NCI-H446 (cell line): ENCODE measurements around the gene ADCY4.
A peak's percentile ranks its signal among the peaks of the same experiment; 100 is the strongest.

Experiments used
- DNase-seq, 2 experiments: peaks; one replicate each; lab custom pipeline; 2025; lab: John Stamatoyannopoulos, UW

ADCY4 gene

DNA sequence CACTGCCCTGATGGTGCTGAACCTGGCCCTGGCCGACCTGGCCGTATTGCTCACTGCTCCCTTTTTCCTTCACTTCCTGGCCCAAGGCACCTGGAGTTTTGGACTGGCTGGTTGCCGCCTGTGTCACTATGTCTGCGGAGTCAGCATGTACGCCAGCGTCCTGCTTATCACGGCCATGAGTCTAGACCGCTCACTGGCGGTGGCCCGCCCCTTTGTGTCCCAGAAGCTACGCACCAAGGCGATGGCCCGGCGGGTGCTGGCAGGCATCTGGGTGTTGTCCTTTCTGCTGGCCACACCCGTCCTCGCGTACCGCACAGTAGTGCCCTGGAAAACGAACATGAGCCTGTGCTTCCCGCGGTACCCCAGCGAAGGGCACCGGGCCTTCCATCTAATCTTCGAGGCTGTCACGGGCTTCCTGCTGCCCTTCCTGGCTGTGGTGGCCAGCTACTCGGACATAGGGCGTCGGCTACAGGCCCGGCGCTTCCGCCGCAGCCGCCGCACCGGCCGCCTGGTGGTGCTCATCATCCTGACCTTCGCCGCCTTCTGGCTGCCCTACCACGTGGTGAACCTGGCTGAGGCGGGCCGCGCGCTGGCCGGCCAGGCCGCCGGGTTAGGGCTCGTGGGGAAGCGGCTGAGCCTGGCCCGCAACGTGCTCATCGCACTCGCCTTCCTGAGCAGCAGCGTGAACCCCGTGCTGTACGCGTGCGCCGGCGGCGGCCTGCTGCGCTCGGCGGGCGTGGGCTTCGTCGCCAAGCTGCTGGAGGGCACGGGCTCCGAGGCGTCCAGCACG is 18.9 kb downstream of the ADCY4 start:
- no peak for DNase-seq

DNA sequence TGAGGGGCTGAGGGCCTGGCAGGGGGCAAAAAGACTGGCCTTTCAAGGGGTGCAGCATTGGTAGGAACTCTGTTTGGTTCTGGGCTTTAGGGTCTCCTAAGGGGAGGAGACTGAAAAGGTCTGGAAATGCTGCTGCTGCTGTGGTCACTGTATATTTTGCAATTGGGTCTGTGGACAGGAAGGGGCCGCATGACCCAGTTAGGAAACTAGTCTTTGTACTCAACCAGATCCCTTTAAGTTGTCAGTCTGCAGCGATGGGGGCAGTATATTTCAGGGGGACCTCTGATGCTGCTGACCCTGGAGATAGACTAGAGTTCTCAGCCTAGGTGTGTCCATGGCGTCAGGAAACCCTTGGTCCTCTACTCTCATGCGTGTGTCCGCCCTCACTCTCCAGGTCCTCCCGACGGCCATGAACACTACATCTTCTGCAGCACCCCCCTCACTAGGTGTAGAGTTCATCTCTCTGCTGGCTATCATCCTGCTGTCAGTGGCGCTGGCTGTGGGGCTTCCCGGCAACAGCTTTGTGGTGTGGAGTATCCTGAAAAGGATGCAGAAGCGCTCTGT is 19.5 kb downstream of the ADCY4 start:
- DNase-seq: no peak

GRCh38 chr14:24314377-24315193 is 20.3 kb downstream of the ADCY4 start:
- no peak for DNase-seq

GRCh38 chr14:24313913-24314312 is 21.0 kb downstream of the ADCY4 start:
- DNase-seq: no peak

DNA sequence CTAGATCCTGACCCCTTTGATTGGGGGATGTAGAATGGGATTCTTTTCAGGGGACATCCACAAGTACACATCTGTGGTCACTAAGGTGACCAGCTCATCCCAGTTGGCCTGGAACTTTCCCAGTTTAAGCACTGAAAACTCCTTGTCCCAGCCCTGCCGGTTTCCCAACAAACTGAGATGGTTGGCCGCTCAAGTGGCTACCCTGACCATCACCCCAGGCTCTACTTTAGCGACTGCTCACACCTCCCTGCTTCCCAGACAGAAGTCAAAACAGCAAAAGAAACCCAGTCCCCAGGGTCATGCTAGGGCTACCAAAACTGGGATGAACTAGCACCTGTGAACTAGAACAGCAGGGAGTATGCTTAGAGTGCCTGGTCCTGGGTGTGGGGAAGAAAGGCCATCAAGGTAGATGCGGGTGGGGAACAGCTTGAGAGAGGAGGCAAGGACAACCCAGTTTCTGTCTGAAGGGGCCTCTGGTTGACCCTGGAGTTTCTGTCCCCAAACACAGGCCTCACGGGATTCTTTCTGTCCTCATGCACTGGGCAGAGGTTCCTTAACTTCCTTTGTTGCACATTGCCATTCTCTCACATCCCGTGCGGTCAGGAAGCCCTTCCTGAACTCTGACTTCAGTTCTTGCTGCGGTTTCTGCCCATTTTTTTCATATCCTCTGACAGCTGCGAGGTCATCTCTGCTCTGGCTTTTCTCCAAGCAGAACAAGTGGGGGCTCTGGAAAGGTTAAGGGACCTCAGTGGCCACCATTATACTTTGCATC is 21.9 kb downstream of the ADCY4 start:
- no peak for DNase-seq

DNA sequence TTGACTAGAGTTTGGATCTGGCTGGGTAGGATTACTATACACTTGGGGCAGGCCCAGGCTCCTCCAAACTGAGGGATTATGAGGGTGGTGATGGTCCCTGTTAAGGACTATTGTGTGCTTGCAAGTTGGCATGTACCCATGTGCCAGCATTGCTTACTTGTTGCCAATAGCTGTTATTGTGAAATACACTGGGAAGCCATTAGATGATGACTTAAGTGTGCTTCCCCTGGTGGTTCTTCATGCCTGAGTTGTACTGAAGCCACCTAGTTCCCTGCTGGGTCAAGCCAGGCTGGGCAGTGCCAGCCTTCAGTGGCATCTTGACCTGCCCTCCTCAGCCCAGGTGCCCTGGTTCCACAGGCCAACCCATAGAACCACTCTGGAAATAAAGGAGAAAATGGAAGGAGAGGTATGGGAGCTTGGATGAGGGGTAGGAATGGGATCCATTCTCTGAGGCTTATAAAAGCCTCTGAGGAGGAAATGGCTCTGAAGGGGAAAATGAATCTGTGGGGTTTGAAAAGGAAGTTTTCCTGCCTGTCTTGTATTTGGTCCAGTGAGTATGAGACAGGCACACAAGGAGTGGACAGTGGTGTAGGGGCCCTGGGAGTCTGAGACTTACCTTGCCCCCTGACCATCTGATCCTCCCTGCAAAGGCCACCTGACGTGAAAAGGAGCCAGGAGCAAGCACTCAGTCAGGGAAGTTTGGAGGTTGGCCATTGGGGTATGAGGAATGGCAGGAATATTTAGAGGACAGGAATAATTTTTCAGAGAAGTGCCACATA is 22.8 kb downstream of the ADCY4 start:
- no peak for DNase-seq

DNA sequence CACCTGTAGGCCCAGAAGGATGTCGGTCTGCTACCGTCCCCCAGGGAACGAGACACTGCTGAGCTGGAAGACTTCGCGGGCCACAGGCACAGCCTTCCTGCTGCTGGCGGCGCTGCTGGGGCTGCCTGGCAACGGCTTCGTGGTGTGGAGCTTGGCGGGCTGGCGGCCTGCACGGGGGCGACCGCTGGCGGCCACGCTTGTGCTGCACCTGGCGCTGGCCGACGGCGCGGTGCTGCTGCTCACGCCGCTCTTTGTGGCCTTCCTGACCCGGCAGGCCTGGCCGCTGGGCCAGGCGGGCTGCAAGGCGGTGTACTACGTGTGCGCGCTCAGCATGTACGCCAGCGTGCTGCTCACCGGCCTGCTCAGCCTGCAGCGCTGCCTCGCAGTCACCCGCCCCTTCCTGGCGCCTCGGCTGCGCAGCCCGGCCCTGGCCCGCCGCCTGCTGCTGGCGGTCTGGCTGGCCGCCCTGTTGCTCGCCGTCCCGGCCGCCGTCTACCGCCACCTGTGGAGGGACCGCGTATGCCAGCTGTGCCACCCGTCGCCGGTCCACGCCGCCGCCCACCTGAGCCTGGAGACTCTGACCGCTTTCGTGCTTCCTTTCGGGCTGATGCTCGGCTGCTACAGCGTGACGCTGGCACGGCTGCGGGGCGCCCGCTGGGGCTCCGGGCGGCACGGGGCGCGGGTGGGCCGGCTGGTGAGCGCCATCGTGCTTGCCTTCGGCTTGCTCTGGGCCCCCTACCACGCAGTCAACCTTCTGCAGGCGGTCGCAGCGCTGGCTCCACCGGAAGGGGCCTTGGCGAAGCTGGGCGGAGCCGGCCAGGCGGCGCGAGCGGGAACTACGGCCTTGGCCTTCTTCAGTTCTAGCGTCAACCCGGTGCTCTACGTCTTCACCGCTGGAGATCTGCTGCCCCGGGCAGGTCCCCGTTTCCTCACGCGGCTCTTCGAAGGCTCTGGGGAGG is 23.9 kb downstream of the ADCY4 start, which contains the start of gene LTB4R:
LTB4R (plus strand) TSS at position 857 of the 959 bp plus-strand sequence. CDS start 4,150 bp downstream, outside the sequence.
- DNase-seq: no peak

DNA sequence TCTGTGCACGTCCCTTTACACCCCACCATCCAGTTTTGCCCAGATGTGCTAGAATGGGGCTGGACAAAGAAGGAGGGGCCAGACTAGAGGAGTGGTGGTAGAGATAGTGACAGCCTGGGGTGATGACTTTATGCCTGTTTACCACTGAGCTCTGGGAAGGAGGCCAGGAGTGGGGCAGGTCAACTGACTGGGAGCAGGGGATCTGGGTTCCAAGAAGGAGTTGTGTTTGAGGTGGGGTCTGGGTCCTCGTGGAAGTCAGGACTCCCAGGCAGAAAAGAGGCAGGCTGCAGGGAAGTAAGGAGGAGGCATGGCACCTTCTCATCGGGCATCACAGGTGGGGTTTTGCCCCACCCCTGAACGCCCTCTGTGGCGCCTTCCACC is 24.6 kb downstream of the ADCY4 start:
- no peak for DNase-seq

GRCh38 chr14:24309538-24310264 is 25.2 kb downstream of the ADCY4 start, which contains the start of gene LTB4R2:
Gene LTB4R2 (plus strand): TSS chr14:24310140. CDS start chr14:24310665, 525 bp downstream.
- no peak for DNase-seq

GRCh38 chr14:24308342-24309124 is 26.3 kb downstream of the ADCY4 start:
- no peak for DNase-seq

GRCh38 chr14:24307575-24308341 is 27.1 kb downstream of the ADCY4 start, which contains the start of gene CIDEB:
Gene CIDEB (minus strand): TSS chr14:24307977. CDS start chr14:24307858, 119 bp downstream.
- DNase-seq: peak; percentile 42 to 63

GRCh38 chr14:24307156-24307574 is 27.7 kb downstream of the ADCY4 start:
- no peak for DNase-seq

- DNase-seq: no peak
Observed at GRCh38 chr14:24304019-24304387, 30.9 kb downstream of the ADCY4 start.

DNA sequence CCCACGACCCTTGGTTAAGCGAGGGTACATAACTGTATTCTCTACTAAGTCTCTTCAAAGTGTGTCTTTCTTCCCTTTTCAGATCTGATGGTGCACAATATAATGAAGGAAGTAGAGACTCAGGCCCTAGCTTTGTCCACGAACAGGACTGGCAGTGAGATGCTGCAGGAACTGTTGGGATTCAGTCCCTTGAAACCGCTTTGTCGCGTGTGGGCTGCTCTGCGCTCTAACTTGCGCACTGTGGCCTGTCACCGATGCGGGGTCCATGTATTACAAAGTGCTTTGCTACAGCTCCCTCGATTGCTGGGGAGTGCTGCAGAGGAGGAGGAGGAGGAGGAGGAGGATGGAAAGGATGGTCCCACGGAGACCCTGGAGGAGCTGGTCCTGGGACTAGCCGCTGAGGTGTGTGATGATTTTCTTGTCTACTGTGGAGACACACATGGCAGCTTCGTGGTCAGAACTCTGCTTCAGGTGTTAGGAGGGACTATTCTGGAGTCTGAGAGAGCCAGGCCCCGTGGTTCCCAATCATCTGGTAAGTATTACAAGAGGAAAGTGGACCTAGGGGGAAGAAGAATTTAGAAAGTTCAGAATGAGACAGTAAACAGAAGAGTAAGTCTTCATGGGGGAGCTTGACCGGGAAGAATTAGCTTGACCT is 34.4 kb downstream of the ADCY4 start:
- DNase-seq: no peak

- DNase-seq: peak; percentile 70 to 94
Observed at GRCh38 chr14:24299255-24300191, 35.3 kb downstream of the ADCY4 start, which contains the start of the genes DHRS1 and NOP9. Gene DHRS1 (minus strand): TSS chr14:24299780. CDS start chr14:24299106, 674 bp downstream. Gene NOP9 (plus strand): TSS chr14:24299850. CDS start chr14:24299955, 105 bp downstream.

DNA sequence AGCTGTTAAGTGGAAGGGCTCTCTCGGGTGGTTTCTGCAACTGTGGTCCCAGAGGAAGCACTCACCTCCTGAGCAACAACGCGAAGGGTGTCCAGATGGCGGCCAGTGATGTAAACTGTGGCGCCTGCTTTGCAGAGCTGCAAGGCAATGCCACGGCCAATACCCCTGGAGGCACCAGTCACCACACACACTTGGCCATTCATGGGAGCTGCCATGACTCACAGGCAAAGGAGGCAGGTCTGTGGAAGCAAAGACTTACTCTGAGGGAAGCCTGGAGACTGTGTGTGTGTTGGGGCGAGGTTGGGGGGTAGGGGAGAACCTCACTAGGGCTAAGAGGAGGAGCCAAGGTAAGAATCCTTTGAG is 36.0 kb downstream of the ADCY4 start:
- DNase-seq: peak in 1 of 2 experiments; percentile 38
